ENCODE results near the gene LIMA1.

- TF ChIP-seq EZH2phosphoT487 (IDR thresholded peaks at IDR 0.05; ENCODE audit: low read length) (no peak), CTCF (IDR thresholded peaks at IDR 0.05; ENCODE audit: low read length) (no peak), EZH2 (optimal IDR thresholded peaks at IDR 0.05; ENCODE audit: low read depth, low read length) (no peak)
Observed at GRCh38 chr12:50142993-50143392, 140.3 kb downstream of the LIMA1 start.

Data from MM.1S (cell line).